ENCODE measurements around the gene ADAM8. TPM values are rescaled to one million over a fixed set of nuclear protein-coding genes. Genes with fewer than 3 reads are reported as not detected.
"Not testable (repeated sequence)": the region's sequence is repeated elsewhere in the genome, so short reads cannot be mapped to it uniquely, and the experiment has no call there.

ADAM8 gene
- total and polyA plus RNA-seq, 10 of the 15 experiments (the other 5 are each of a cell fraction or from before 2014, with no cell fraction given): 0.37 to 92.7 (median 21.7) TPM

GRCh38 chr10:133224076-133224475 lies 52.6 kb downstream of the ADAM8 start (continued):
- no peak for TF ChIP-seq ZBTB11 (CRISPR knock-in tag; IDR thresholded peaks at IDR 0.05)
- TF ChIP-seq IRF4 (IDR thresholded peaks at IDR 0.05; ENCODE audit: low read depth, low read length): no peak
- TF ChIP-seq TBL1XR1 (IDR thresholded peaks at IDR 0.05; ENCODE audit: low read depth, low read length): no peak
- TF ChIP-seq E4F1 (IDR thresholded peaks at IDR 0.05; ENCODE audit: borderline replicate concordance, partially characterized antibody): no peak
- TF ChIP-seq RFX5 (IDR thresholded peaks at IDR 0.05; ENCODE audit: low read depth, low read length): no peak
- TF ChIP-seq HDAC6 (IDR thresholded peaks at IDR 0.05; ENCODE audit: unreplicated experiment): no peak
- TF ChIP-seq BACH1 (IDR thresholded peaks at IDR 0.05; ENCODE audit: borderline replicate concordance): no peak
- no peak for TF ChIP-seq POLR2AphosphoS5 (IDR thresholded peaks at IDR 0.05; ENCODE audit: low read length)

GRCh38 chr10:133221756-133222155 lies 54.9 kb downstream of the ADAM8 start:
- H3K4me1 ChIP-seq (ENCODE audit: control insufficient read depth, insufficient read depth, low read length); BruUV-seq (replicated peaks); CTCF ChIA-PET; H3K4me3 ChIP-seq; H3K27ac ChIP-seq (ENCODE audit: control insufficient read depth, insufficient read depth); H3K9ac ChIP-seq (ENCODE audit: control insufficient read depth, insufficient read depth, low read length); H4K20me1 ChIP-seq (ENCODE audit: control insufficient read depth, insufficient read depth); RAD21 ChIA-PET (ENCODE audit: unreplicated experiment); DNase-seq (ENCODE audit: low read depth, low spot score); intact Hi-C loops (cut with micrococcal nuclease; ENCODE audit: unreplicated experiment); H3K4me2 ChIP-seq (ENCODE audit: control insufficient read depth, insufficient read depth); H3K36me3 ChIP-seq (ENCODE audit: control insufficient read depth in 2 of 2, insufficient read depth in 2 of 2, low read length in 1 of 2); SMC1A ChIA-PET (ENCODE audit: uncharacterized antibody, unreplicated experiment); H2AFZ ChIP-seq (ENCODE audit: control insufficient read depth, low read depth, low read length); H3K27me3 ChIP-seq (replicated peaks in 1 of 2; ENCODE audit: control insufficient read depth in 2 of 2, insufficient read depth in 2 of 2, low read length in 1 of 2); H3K79me2 ChIP-seq (ENCODE audit: control insufficient read depth, insufficient read depth, low read length); POLR2A ChIA-PET; FAIRE-seq; H3K9me3 ChIP-seq (replicated peaks; ENCODE audit: control insufficient read depth, insufficient read depth, low read length); in situ Hi-C loops (cut with MboI); ATAC-seq: not testable (repeated sequence)
- 82% methylated on average over 18 of the region's 22 CpGs for WGBS (ENCODE audit: insufficient coverage, insufficient replicate concordance, low lambda C conversion rate, missing lambda C conversion rate)
